T-cell (primary cell): ENCODE measurements around the gene TMEM156. TPM values are rescaled to one million over a fixed set of nuclear protein-coding genes. Genes with fewer than 3 reads are reported as not detected.
"Not testable (repeated sequence)": the region's sequence is repeated elsewhere in the genome, so short reads cannot be mapped to it uniquely, and the experiment has no call there.

Experiments
- ATAC-seq, 4 experiments: fragments of 200-7000 bp in 3 of 4; fragments of 150-1000 bp in 1 of 4; cut with Tn5 transposase; replicated peaks in 1 of 4; 1 replicate in 3 of 4; 2 replicates in 1 of 4; pipeline ENCODE4 v1.10.0; 2021; ENCODE audit warnings: moderate library complexity in 3 of 4, mild to moderate bottlenecking in 2 of 4, moderate number of reproducible peaks in 1 of 4
- CTCF ChIA-PET, 2 donors: fragments of 300-600 bp; sonication (Branson Sonifier 250); formaldehyde crosslinking; loops; one replicate each; lab custom pipeline; 2022; ENCODE audit warnings: antibody characterized with exemption in 2 of 2; lab: Charles Lee
- POLR2A ChIA-PET, 2 donors: fragments of 300-600 bp; sonication (Branson Sonifier 250); formaldehyde crosslinking; loops; one replicate each; lab custom pipeline; 2022; ENCODE audit warnings: antibody characterized with exemption in 2 of 2; lab: Charles Lee
- DNase-seq, 35 experiments: peaks; one replicate each; pipeline versions ENCODE4 v3.0.0 to v3.0.0-alpha.2; 2013 to 2023
- H3K27ac ChIP-seq: one replicate; pipeline ENCODE4 v1.5.1; 2013; ENCODE audit warnings: low read length
- H3K27me3 ChIP-seq, 2 experiments: replicated peaks in 1 of 2; 1 replicate in 1 of 2; 2 replicates in 1 of 2; pipeline versions ENCODE4 v1.6.1 to v1.7.0; 2013; ENCODE audit warnings: low read length in 1 of 2, mixed read lengths in 1 of 2; ENCODE audit not compliant: control insufficient read depth in 2 of 2, insufficient read depth in 2 of 2; ENCODE audit errors: extremely low read depth in 1 of 2
- H3K36me3 ChIP-seq, 2 donors: 1 replicate in 1 of 2; 2 replicates in 1 of 2; pipeline versions ENCODE4 v1.6.1 to v1.7.0; 2013; ENCODE audit warnings: low read length in 1 of 2; ENCODE audit not compliant: control insufficient read depth in 2 of 2, insufficient read depth in 1 of 2; ENCODE audit errors: extremely low read depth in 1 of 2
- H3K4me1 ChIP-seq, 2 experiments: 1 replicate in 1 of 2; 2 replicates in 1 of 2; pipeline versions ENCODE4 v1.6.1 to v1.7.0; 2013; ENCODE audit warnings: low read length in 2 of 2, mixed read lengths in 1 of 2; ENCODE audit not compliant: insufficient read depth in 2 of 2, control insufficient read depth in 1 of 2; ENCODE audit errors: extremely low read depth in 1 of 2
- H3K4me3 ChIP-seq, 2 donors: 1 replicate in 1 of 2; 2 replicates in 1 of 2; pipeline versions ENCODE4 v1.5.1 to v1.7.0; 2013; ENCODE audit warnings: mild to moderate bottlenecking in 2 of 2, low read length in 1 of 2, moderate library complexity in 1 of 2; ENCODE audit not compliant: control insufficient read depth in 1 of 2; ENCODE audit errors: extremely low read depth in 1 of 2
- H3K9me3 ChIP-seq: 2 replicates; pipeline ENCODE4 v1.7.0; 2013
- H3K27ac Mint-ChIP-seq, 2 donors: one replicate each; pipeline ENCODE4 v1.8.0; 2020 to 2021; ENCODE audit warnings: mild to moderate bottlenecking in 2 of 2, mixed read lengths in 2 of 2
- H3K27me3 Mint-ChIP-seq, 2 donors: one replicate each; pipeline ENCODE4 v1.8.0; 2021 to 2022; ENCODE audit warnings: mixed read lengths in 2 of 2
- H3K36me3 Mint-ChIP-seq: one replicate; pipeline ENCODE4 v1.8.0; 2021; ENCODE audit warnings: mixed read lengths
- H3K4me1 Mint-ChIP-seq, 3 donors: one replicate each; pipeline ENCODE4 v1.8.0; 2020 to 2022; ENCODE audit warnings: mixed read lengths in 3 of 3, mild to moderate bottlenecking in 1 of 3
- H3K4me3 Mint-ChIP-seq, 3 donors: one replicate each; pipeline ENCODE4 v1.8.0; 2020 to 2022; ENCODE audit warnings: mild to moderate bottlenecking in 3 of 3, mixed read lengths in 3 of 3, moderate library complexity in 3 of 3
- H3K9me3 Mint-ChIP-seq, 3 donors: one replicate each; pipeline ENCODE4 v1.8.0; 2020 to 2022; ENCODE audit warnings: mixed read lengths in 3 of 3
- WGBS: methylation state at CpG from one replicate; pipeline ENCODE4 v1.1.5; 2013; ENCODE audit warnings: missing lambda C conversion rate; ENCODE audit not compliant: insufficient coverage; 5-methylcytosine and 5-hydroxymethylcytosine counted together
- total RNA-seq, 35 experiments: library from RNA in 6 of 35; stranded (reverse) in 6 of 35; fragments of 120-200 nt in 1 of 35; gene quantifications; one replicate each; pipeline versions ENCODE4 v1.2.1 to v1.2.4 and lab custom pipeline; 2013 to 2026

TMEM156 gene
- total RNA-seq, 5 donors from 2014 or later (not counting 1 experiment from before 2014, with no cell fraction given): 7.5 to 23.1 (median 12.5) TPM

- no peak for DNase-seq
- POLR2A ChIA-PET: no interaction called here
- Histone ChIP-seq H3K36me3 (no peaks in the 10 kb centered on the region), H3K4me1 (peaks cover 16 to 19% of the 10 kb centered on the region in 2 experiments), H3K9me3 (no peaks in the 10 kb centered on the region), H3K27me3 (no peaks in the 10 kb centered on the region), H3K4me3 (no peak overlapping the region), H3K27ac (no peak overlapping the region)
- peak overlapping the region in 1 of 3 donors; percentile 5 for H3K4me3 Mint-ChIP-seq
- CTCF ChIA-PET: interaction anchor here in 1 of 2 donors (2.1 kb wide), 1 partner anchor 140 kb away, joined by 7 read pairs; no protein-coding TSS in a partner anchor
- WGBS: 100% methylated on average over 1 of the region's 1 CpG
- no peaks in the 10 kb centered on the region for H3K9me3 Mint-ChIP-seq
- H3K4me1 Mint-ChIP-seq: peaks cover 31 to 40% (median 39%) of the 10 kb centered on the region in 3 donors
- peak overlapping the region in 1 of 2 donors; percentile 29 for H3K27ac Mint-ChIP-seq
- H3K36me3 Mint-ChIP-seq: no peaks in the 10 kb centered on the region
- no peak for ATAC-seq
- no peaks in the 10 kb centered on the region for H3K27me3 Mint-ChIP-seq
Measured at GRCh38 chr4:39042366-39042765, 10.2 kb upstream of the TMEM156 start.

- DNase-seq (no peak), ATAC-seq (no peak)
- POLR2A ChIA-PET: no interaction called here
- Mint-ChIP-seq H3K27me3 (no peaks in the 10 kb centered on the region), H3K36me3 (no peaks in the 10 kb centered on the region), H3K9me3 (no peaks in the 10 kb centered on the region), H3K4me3 (no peak overlapping the region), H3K27ac (no peak overlapping the region), H3K4me1 (peaks cover 9 to 22% (median 21%) of the 10 kb centered on the region in 3 donors)
- CTCF ChIA-PET: interaction anchor here in 1 of 2 donors (0.7 kb wide), 1 partner anchor 136 kb away, joined by 4 read pairs; no protein-coding TSS in a partner anchor
- Histone ChIP-seq H3K4me3 (no peak overlapping the region), H3K4me1 (peaks cover 9% of the 10 kb centered on the region in 2 experiments), H3K36me3 (no peaks in the 10 kb centered on the region), H3K27me3 (no peaks in the 10 kb centered on the region), H3K27ac (no peak overlapping the region), H3K9me3 (no peaks in the 10 kb centered on the region)
- WGBS: 100% methylated on average over 2 of the region's 3 CpGs
Measured at GRCh38 chr4:39039108-39039507, 6.9 kb upstream of the TMEM156 start.

- ATAC-seq: no peak
- H3K4me1 Mint-ChIP-seq: peaks cover 9 to 21% (median 20%) of the 10 kb centered on the region in 3 donors
- no peak overlapping the region for H3K4me3 Mint-ChIP-seq
- Histone ChIP-seq H3K4me1 (peaks cover 6 to 8% of the 10 kb centered on the region in 2 experiments), H3K36me3 (no peaks in the 10 kb centered on the region), H3K27ac (no peak overlapping the region), H3K27me3 (no peaks in the 10 kb centered on the region), H3K9me3 (no peaks in the 10 kb centered on the region), H3K4me3 (no peak overlapping the region)
- H3K36me3 Mint-ChIP-seq: no peaks in the 10 kb centered on the region
- H3K27me3 Mint-ChIP-seq: no peaks in the 10 kb centered on the region
- WGBS: 100% methylated on average over 2 of the region's 3 CpGs
- DNase-seq: no peak
- H3K27ac Mint-ChIP-seq: peak overlapping the region; percentile 44 to 47
- POLR2A ChIA-PET: no interaction called here
- no peaks in the 10 kb centered on the region for H3K9me3 Mint-ChIP-seq
- CTCF ChIA-PET: no interaction called here
Measured at GRCh38 chr4:39037941-39038340, 5.7 kb upstream of the TMEM156 start.

- ATAC-seq: no peak
- Mint-ChIP-seq H3K27ac (peak overlapping the region in 1 of 2 donors; percentile 44), H3K4me3 (no peak overlapping the region), H3K27me3 (no peaks in the 10 kb centered on the region), H3K36me3 (no peaks in the 10 kb centered on the region), H3K9me3 (no peaks in the 10 kb centered on the region), H3K4me1 (peaks cover 14 to 25% (median 25%) of the 10 kb centered on the region in 3 donors)
- Histone ChIP-seq H3K4me3 (no peak overlapping the region), H3K36me3 (no peaks in the 10 kb centered on the region), H3K27ac (no peak overlapping the region), H3K9me3 (no peaks in the 10 kb centered on the region), H3K27me3 (no peaks in the 10 kb centered on the region), H3K4me1 (peaks cover 11 to 12% of the 10 kb centered on the region in 2 experiments)
- WGBS: 100% methylated on average over 2 of the region's 4 CpGs
- CTCF ChIA-PET: no interaction called here
- DNase-seq: no peak
- POLR2A ChIA-PET: no interaction called here
Measured at GRCh38 chr4:39037491-39037825, 5.2 kb upstream of the TMEM156 start.

- Mint-ChIP-seq H3K4me3 (no peak overlapping the region), H3K36me3 (no peaks in the 10 kb centered on the region), H3K27ac (no peak overlapping the region), H3K4me1 (peaks cover 18 to 28% (median 27%) of the 10 kb centered on the region in 3 donors), H3K9me3 (no peaks in the 10 kb centered on the region), H3K27me3 (no peaks in the 10 kb centered on the region)
- Histone ChIP-seq H3K36me3 (no peaks in the 10 kb centered on the region), H3K4me3 (no peak overlapping the region), H3K9me3 (no peaks in the 10 kb centered on the region), H3K27me3 (no peaks in the 10 kb centered on the region), H3K27ac (no peak overlapping the region), H3K4me1 (peaks cover 15 to 16% of the 10 kb centered on the region in 2 experiments)
- DNase-seq (no peak), ATAC-seq (no peak)
- 100% methylated on average over 2 of the region's 7 CpGs for WGBS
- CTCF ChIA-PET: no interaction called here
- POLR2A ChIA-PET: no interaction called here
Measured at GRCh38 chr4:39036172-39036571, 4.0 kb upstream of the TMEM156 start.

GRCh38 chr4:39031590-39032020 is 604 bp downstream of the TMEM156 start:
- ChIA-PET CTCF (interaction anchor here in 1 of 2 donors (0.7 to 4.5 kb wide), 2 partner anchors 13 to 14 kb away, joined by 4 to 28 read pairs; no protein-coding TSS in a partner anchor), POLR2A (interaction anchor here (0.6 to 1.7 kb wide), 5 partner anchors 12 to 176 kb away, joined by 3 to 10 read pairs (median 4); no protein-coding TSS in a partner anchor)
- H3K9me3 Mint-ChIP-seq, H3K9me3 ChIP-seq, H3K27me3 ChIP-seq, H3K36me3 ChIP-seq, H3K36me3 Mint-ChIP-seq, H3K27me3 Mint-ChIP-seq: not testable (repeated sequence)
- WGBS: no CpG with 5 or more reads among the region's 6 CpGs
- H3K4me3 Mint-ChIP-seq: peak overlapping the region; percentile 78 to 81 (median 79)
- peak overlapping the region; percentile 84 to 86 for H3K27ac Mint-ChIP-seq
- peaks cover 29 to 43% of the 10 kb centered on the region in 2 experiments for H3K4me1 ChIP-seq
- peaks cover 46 to 51% (median 51%) of the 10 kb centered on the region in 3 donors for H3K4me1 Mint-ChIP-seq
- ATAC-seq: peak in 1 of 4 experiments; percentile 28
- peak in 1 of 35 experiments; percentile 15 for DNase-seq
- H3K27ac ChIP-seq: peak overlapping the region; percentile 62
- H3K4me3 ChIP-seq: peak overlapping the region; percentile 53 to 69
